HUDEP-2 (cell line): Measurements from ENCODE around the gene NFRKB.
"Not testable (repeated sequence)": the region's sequence is repeated elsewhere in the genome, so short reads cannot be mapped to it uniquely, and the experiment has no call there.

Experiments used
- DNase-seq, 76 experiments: peaks; one replicate each; lab custom pipeline; 2025; ENCODE audit not compliant: unreplicated experiment in 76 of 76; lab: John Stamatoyannopoulos, UW

The NFRKB gene

GRCh38 chr11:129894278-129895125, 876 bp downstream of the NFRKB start:
- DNase-seq, result peak in 10 of 76 experiments; percentile 0 to 31 (median 16)

GRCh38 chr11:129888451-129888850, 6.9 kb downstream of the NFRKB start:
- DNase-seq, result no peak

- no peak for DNase-seq
These were observed 10.0 kb downstream of the NFRKB start for GRCh38 chr11:129885381-129885780.

GRCh38 chr11:129884581-129884980, 10.8 kb downstream of the NFRKB start:
- DNase-seq, result no peak

GRCh38 chr11:129881570-129882170, 13.7 kb downstream of the NFRKB start:
- peak in 44 of 76 experiments; percentile 2 to 48 (median 20) for DNase-seq

- DNase-seq, result no peak
These were observed 15.1 kb downstream of the NFRKB start for GRCh38 chr11:129880311-129880710.

- no peak for DNase-seq
These were observed 23.5 kb downstream of the NFRKB start for GRCh38 chr11:129871914-129872313.

- DNase-seq, result not testable (repeated sequence)
These were observed 26.8 kb downstream of the NFRKB start for GRCh38 chr11:129868626-129869025.

GRCh38 chr11:129866311-129866710, 29.1 kb downstream of the NFRKB start:
- no peak for DNase-seq

GRCh38 chr11:129865701-129866100, 29.7 kb downstream of the NFRKB start:
- DNase-seq, result no peak

GRCh38 chr11:129864811-129865210, 30.6 kb downstream of the NFRKB start:
- DNase-seq, result no peak

- DNase-seq, result no peak
These were observed 33.5 kb downstream of the NFRKB start for GRCh38 chr11:129861702-129862522.

- no peak for DNase-seq
These were observed 39.3 kb downstream of the NFRKB start for GRCh38 chr11:129856036-129856435.

GRCh38 chr11:129855086-129855485, 40.3 kb downstream of the NFRKB start:
- DNase-seq, result no peak

GRCh38 chr11:129854232-129854805, 41.1 kb downstream of the NFRKB start:
- no peak for DNase-seq

GRCh38 chr11:129853518-129854231, 41.7 kb downstream of the NFRKB start:
- DNase-seq, result no peak

GRCh38 chr11:129852125-129852740, 43.1 kb downstream of the NFRKB start:
- DNase-seq, result no peak

GRCh38 chr11:129849447-129850130, 45.8 kb downstream of the NFRKB start:
- DNase-seq, result no peak

- not testable (repeated sequence) for DNase-seq
These were observed 48.0 kb downstream of the NFRKB start for GRCh38 chr11:129847361-129847760.
